Stimulated activated CD4-positive, alpha-beta T cell treated with anti-CD3 and anti-CD28 coated beads, TNF-alpha, amount 100 ng/mL, for 48 hours (primary cell): ENCODE results near the gene GBX2.

Experiments
- DNase-seq, 3 donors: peaks; one replicate each; pipeline ENCODE4 v3.0.0-alpha.2; 2020; ENCODE audit warnings: low read depth in 3 of 3

The GBX2 gene

DNA sequence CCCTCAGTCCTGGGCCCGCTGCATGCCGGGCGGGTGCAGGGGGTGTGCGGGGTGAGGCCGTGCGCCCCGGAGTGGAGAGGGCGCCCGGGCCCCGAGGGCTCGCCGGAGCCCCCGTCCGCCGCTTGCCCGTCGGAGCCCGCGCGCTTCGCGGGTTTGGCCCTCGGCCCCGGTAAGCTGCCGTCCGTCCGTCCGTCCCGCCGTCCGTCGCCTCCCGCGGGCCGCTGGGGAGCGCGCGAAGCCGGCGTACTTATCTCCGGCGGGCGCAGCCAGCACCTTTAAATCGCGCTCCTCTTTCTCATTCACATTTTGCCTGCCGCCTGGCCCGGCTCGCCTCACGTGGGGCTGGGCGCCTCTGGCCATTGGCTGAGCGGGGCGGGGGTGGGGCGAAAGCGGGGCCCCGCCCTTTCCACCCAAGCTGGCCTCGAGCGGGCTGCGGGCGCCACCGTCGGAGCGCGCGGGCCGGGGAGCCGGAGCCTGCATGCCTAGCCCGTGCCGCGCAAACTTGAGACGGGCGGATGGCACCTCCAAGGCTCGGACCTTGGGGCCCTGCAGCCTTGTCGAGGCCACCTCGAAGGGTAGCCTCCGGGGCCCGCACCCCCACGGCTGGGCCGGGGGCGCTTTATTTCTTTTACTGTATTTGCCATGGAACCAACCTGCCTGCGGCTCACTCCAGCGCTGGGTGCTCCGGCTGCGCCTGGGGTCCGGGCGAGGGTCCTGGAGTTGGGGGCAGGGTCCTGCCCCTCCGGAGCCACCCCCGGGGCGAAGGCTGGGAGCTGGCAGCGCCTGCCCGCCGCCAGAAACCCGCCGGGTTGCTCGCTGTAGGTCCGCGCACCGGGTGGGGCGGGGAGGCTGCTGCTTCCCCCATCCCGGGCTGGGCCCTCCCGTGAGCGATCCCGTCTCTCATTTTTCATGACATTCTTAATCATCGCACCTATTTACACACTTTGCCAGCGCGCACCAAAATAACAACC is at the start of gene GBX2:
GBX2 (minus strand) TSS at position 277 of the 971 bp plus-strand sequence. CDS start 415 bp downstream, outside the sequence.
- no peak for DNase-seq

DNA sequence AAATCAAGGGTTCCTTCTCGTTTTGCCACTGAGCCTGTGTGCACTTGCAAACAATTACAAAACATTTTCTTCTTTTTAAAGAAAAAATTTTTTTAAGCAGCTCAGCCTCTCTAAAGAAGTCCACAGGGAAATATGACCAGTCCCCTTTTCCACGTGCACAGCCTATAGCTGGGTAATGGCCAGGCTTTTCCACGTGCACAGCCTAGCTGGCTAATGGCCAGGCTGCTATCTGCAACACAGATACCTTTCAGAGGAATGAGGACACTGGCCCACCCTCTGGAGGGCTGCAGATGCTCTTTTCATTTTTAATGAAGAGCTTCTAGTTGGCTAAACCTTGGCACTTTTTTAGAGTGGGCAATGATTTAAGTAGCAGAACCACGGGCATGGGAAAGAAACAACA is 49.7 kb upstream of the GBX2 start:
- no peak for DNase-seq

DNA sequence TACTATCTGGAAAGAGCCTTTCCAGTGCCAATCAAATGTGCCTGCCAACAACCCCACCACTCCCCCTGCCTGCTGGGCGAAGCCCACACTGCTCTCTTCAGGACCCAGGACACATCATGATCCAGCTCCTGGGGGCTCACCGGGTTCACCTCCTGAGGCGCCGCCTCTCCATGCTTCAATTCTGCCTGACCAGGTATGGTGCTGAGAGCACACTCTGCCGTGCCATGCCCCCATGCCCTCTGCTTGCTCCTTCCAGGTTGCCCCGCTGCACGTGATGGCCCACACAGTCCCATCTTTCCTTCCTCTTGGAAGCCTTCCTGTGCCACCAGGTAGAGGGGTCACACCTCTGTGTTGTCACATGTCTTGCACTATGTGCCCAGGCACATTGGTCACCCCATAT is 48.5 kb upstream of the GBX2 start:
- DNase-seq = no peak

DNA sequence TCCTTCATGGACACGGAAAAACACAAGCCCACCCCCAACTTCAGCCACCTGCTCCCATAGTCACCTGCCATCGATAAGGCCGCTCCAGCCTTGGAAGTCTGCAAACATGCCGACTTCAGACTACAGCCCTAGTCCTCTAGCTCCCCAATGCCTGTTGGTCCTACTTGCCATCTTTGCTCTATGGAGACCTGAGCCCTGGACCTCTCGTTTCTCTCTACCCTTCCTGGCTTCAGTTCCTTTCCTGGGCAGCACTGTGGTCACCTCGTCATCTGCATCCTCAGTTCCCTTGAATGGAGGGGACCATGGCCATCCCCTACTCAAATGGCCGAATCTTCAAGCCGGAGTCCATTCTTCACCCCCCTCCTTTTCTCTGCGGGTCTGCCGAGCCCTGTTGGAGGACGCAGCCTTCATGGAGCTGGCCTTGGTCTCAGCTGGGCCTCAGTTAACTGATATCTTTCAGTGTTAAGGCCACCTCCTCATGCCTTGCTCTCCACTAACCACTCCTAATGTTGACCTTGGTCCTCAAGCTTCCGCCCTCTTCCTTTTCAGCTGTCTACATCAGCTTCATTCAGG is 47.7 kb upstream of the GBX2 start:
- DNase-seq = no peak

DNA sequence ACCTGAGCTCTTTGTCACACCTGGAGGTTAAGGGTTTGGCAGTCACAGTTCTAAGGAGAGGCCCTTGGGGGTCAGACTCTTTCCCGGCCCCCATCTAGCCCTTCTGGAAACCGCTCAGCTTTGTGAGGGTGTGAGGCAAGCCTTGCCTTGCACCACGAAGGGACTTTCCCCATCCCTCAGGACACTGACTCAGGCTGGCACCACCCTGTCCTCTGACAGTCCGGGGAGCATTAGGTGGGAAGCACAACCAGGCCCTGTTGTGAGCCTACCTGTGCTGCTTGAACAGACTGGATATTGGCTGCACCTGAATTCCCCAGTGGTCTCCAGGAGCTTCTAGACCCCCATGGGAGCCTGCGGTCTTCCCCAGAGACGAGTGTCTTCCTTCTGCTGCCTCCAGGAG is 47.0 kb upstream of the GBX2 start:
- DNase-seq = no peak

DNA sequence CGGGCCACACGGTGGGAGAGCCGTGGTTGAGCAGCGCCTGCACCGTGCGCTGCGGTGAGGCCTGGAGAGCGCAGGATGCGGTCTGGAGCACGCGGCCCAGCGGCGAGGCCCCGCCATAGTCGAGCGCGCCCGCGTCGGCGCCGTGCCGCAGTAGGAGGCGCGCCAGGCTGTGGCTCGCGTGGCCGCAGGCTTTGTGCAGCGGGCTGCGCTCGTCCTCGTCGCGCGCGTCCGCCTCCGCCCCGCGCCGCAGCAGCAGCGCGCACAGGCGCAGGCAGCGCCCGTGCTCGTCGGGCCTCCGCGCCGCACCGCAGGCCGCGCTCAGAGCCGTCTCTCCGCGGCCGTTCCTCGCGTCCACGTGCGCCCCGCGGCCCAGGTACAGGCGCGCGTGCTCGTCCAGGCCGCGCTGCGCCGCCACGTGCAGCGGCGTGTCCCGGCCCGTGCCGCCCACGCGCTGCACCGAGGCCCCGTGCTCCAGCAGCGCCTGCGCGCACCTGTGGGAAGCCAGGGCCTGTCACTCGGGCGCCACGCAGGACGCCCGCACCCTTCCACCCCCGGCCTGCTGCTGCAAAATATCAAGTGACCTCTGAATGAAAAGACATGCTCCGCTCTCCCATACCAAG is 46.3 kb upstream of the GBX2 start:
- no peak for DNase-seq

DNA sequence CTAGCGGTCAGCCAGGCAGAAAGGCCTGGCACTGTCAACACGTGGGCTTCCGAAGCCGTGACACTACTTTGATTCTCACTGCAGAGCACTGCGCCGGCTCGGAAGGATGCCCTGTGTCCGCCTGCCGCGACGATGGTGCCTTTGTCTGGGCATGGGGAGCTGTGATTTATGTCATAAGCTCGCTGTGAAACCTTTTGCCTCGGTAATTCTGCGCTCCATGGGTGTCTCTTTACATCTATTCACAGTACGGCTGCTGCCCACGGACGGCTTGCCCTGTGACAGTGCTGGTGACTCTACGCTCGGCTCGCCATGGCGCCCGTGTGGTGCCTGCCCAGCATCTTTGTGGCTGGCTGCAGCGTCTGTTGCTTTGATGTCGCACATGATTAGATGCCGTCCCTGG is 43.1 kb upstream of the GBX2 start:
- no peak for DNase-seq

DNA sequence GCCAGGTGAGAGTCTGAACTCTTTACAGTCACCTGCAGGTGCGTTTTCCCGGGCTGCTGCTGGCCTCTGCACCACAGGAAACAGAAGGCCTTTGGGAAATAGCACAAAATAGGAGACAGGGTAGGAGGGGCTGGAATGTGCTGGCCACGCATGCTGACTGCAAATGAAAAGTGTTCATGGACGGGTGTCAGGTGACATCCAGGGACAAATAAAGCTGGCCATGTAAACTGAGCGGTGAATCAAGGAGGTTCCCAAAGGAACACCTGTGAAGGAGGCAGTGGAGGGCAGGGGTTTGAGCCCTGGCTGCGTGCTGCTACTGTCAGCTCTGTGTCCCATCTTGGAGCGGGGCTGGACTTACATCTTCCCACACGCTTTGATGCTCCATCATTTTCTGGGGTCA is 42.4 kb upstream of the GBX2 start:
- no peak for DNase-seq

DNA sequence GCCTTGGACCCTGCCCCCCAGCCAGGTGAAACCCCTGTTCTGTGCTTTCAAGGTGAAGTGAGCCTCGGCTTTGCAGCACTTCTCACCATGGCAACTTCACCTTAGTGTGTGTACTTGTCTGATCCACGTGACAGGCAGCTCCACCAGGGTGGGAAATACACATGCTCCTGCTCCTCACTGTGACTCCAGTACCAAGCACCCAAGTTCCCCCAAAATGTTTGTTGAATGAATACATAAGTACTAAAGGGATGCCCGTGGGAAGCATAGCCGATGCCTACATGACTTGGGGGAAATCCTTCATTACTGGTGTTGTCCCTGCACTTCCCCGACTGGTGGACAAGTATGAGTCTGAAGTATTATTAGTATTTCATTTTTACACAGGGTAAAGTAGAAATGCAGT is 41.8 kb upstream of the GBX2 start:
- no peak for DNase-seq

DNA sequence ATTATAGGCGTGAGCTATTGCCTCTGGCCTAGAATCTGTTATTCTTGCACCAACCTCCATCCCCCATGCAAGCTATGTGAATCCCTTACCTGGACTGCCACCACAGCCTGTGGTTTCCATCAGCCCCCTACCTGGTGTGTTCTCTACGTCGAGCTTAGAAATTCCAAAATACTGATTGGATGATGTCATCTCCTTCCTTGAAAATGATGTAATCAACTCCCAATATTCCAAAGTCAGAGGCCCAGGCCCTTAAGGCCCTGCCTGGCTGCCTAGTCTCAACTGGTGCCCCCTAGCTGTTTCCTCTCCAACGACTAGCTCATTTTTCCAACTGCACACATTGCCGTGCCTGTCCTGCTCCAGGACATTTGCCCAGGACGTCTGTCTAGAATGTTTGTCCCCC is 41.3 kb upstream of the GBX2 start:
- DNase-seq = no peak

DNA sequence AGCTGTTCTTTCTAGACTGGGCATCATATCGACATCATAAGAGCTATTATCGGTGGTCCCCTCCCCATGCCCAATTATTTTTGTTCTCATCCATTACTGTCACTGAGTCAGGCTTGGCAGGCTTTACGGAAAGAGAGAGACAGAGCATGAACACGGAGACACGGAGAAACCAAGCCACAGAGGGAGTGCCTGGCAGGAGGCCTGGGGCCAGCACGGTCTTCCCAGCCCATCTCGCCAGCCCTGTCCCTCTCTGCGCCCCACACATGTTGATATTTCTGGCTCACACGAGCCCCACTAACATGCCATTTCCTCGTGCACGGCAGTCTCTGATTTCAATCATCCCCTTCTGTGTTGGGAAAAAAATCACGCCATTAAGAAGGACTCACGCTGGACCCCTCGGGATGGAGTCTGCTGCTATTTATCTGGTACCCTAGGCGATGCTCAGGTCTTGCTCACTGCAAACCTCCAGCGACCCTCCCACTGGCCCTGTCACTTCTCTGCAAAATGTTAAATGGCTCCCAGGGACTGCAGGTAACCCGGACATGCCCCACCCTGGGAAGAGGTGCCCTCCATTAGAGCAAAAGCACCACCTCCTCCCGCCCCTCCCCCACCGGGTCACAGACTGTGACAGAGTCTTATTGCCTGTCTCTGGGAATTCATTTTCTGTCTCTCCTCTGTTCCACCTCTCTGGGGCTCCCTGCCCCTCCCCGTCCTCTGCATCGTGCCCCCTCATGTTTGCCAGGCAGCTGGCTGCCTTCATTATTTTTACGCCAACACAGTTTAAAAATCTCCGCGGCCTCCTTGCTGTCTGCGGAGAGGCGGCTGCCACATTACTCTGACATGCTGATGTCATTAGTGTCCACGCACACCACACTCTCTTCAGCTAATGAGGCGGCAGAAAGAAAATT is 40.1 kb upstream of the GBX2 start:
- DNase-seq = no peak

DNA sequence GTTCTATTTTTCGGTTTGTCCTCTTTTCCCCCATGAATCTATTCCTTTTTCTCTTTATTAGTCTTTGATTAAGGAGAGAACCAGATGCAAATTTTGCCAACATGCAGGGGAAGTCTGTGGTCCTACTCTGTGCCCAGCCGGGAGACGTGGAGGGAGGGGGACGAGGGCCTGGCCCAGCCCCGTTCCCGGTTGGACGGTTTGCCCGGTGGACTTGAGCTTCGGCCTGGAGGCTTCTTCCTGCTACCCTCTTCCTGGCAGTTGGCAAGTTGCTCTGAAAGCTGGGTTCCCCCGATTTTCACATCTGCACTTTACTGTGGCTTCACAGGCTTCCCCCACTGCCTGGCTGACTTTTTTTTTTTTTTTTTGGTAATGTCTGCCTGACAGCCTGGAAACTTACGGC is 39.3 kb upstream of the GBX2 start:
- DNase-seq = no peak

DNA sequence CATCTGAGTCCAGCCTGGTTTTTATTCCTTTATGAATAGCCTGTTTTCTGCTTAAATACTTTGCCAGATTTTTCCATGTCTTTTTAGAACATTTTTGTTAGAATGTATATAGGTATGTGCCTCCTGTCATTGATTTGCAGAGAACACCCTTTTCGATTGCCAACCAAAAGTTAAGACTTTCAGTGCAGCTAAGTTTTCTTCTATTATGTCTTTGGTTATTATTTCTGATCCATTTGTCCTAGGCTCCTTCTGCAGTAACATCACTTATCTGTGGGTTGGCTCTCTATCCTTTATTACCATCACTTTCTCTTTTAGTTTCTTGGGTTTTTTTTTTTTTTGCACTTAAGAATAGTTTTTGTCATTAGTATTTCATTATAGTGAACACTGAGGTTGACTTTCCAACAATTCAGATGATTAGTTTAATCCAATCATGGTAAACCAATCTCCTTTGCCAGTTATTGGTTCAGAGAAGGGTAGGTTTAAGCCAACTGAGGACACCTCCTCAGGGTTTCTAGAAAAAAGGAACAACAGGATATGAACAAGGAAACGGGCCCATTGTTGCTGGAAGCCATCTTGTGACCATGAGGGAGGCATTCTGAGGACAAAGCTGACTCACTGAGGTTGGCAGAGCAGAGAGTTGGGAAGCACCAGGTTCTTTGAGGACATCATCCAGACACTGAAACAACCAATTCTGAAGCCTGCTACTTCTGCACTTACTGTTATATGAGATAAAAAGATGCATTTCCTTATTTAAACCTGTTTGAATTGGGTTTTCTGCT is 37.9 kb upstream of the GBX2 start:
- no peak for DNase-seq

DNA sequence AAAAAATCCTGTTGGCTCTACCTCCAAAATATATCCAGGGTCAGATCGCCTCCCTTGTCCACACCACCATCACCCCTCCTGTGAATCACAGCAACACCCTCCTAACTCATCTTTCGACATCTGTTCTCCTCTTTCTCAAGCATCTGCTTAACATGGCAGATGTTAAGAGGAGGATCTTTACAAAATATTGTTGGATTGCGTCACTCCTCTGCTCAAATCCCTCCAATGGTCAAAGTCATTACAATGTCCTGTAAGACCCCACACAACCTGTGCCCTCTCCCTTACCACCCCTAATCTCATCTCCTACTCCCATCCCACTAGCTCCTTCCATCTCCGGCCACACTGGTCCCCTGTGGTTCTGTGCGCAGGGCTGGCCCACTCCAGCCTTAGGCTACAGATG is 36.8 kb upstream of the GBX2 start:
- DNase-seq = no peak

DNA sequence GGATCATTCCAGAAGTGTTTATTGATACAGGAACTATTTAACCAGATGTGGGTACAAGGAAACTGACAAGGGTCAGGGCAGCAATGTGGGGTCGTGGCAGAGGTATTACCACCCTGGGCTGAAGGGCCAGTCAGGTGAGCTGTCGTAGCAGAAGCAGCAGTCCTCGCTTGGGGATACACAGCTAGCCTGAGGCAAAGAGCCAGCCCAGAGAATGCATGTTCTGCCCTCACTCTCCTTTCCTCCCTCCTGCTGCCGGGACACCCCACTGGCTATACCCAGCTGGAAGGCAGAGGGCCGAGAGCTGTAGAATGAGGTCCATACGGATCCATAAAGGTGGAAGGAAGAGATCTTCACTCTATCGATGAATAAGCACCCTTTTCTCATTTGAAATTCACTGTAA is 32.2 kb upstream of the GBX2 start:
- DNase-seq = no peak

DNA sequence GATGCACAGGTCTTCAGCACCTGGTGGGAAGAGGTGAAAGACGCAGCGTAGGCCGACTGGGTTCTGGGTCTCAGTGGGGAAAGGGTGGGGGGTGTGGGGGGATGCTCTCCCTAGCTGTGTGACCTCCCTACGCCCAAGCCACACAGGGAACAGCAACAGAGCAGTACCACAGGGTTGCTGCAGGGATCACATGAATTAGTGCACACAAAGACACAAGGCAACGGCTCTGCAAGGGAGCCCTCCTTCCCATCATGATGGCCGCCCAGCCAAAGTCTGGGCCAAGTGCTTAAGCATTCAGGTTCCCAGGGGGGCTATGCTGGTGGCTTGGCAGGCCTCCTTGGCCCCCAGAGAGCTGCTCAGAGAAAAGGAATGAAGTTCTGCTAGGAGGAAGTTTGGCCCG is 28.2 kb upstream of the GBX2 start:
- no peak for DNase-seq

DNA sequence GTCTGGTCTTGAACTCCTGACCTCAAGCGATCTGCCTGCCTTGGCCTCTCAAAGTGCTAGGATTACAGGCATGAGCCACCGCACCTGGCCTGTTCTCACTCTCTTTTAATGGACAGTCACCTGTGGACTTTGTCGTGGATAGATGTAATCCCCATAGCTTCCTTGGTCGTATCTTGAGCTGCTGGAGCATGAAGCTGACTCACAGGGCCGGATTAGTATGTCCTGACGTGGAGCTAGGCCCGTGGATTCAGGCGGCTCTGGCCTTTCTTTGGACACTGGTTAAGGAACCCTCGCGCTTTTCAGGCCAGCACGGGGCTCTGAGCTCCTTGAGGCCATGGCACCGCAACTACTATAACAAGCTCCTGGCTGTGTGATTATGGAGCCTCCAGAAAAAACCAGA is 27.5 kb upstream of the GBX2 start:
- DNase-seq = no peak

DNA sequence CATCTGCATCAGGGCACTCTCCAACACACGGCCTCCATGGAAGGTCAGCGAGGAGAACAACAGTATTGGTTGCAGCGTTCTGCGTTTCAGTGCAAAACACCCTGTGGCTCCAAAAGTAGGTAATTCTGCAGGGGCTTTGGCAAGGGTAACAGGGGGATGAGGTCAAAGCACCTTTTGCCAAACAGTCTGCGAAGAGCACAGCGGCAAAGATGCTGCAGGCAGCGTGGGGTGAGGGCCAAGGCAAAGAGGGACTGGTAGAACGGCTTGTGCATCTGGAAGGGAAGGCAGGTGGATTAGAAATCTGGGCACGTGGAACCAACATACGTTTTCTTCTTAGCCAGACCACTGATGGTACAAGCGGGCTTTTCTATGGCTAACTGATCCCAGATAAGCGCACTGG is 26.6 kb upstream of the GBX2 start:
- DNase-seq = no peak

DNA sequence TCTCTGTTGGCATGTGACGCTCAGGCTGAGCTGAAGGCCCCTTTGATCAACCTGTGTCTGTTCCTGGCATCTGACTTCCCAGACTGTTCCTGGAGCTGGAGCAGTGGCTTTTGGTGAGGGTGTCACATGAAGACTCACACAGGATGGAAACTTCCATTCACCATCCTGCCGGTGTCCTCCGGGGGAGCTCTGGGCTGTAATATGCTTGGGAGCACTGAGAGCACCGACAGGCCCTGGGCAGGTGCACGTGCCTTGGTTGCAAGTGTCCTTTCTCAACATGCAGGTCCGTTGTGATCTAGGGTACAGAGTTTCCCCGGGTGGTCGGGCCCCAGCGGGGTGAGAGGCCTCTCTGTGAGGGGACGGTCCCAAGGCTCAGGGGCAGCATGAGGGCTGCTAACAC is 24.8 kb upstream of the GBX2 start:
- DNase-seq = no peak

DNA sequence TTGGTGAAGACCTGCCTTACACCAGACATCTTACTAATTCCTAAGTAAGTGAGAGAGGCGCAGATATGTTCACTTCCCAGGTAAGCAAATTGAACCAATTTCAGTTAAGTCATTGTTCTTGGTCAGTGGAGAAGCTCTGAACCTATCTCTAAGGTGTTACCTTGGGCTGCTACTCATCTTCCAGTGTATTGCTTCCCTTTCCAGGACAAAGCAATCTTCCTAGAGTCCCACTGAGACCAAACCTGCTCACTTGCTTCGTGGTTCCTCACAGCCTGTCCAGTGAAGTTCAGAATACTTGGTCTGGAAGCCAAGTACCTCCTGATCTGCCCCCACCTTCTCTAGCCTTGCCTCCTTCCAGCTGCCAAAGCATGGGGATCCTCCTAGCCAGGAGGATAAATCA is 22.5 kb upstream of the GBX2 start:
- no peak for DNase-seq

DNA sequence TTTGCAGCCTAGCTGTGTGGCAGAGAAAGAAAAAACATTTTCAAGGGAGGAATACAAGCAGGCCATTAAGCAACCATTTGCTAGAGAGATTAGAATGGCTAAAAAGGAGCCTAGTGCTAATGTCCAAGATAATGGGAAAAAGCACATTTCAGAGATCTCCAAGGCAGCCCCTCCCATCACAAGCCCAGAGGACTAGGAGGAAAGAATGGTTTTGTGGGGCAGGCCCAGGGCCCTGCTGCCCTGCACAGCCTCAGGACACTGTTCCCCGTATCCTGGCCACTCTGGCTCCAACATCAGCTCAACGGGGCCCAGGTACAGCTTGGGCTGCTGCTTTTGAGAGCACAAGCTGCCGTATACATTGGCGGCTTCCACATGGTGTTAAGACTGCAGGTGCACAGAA is 16.5 kb upstream of the GBX2 start:
- no peak for DNase-seq
